Suppressor macrophage treated with lipopolysaccharide for 1 hour (primary cell): ENCODE results near the gene RAP1GAP.
"Not testable (repeated sequence)": the region's sequence is repeated elsewhere in the genome, so short reads cannot be mapped to it uniquely, and the experiment has no call there.

Experiments used
- DNase-seq, 3 donors: peaks; one replicate each; pipeline ENCODE4 v3.0.0-alpha.2; 2020 to 2022

RAP1GAP gene

GRCh38 chr1:21568006-21568746, 101.0 kb downstream of the RAP1GAP start:
- no peak for DNase-seq

GRCh38 chr1:21567241-21568005, 101.7 kb downstream of the RAP1GAP start:
- no peak for DNase-seq

GRCh38 chr1:21566361-21566760, 102.8 kb downstream of the RAP1GAP start:
- not testable (repeated sequence) for DNase-seq

GRCh38 chr1:21565285-21565684, 103.9 kb downstream of the RAP1GAP start:
- DNase-seq, result peak in 2 of 3 donors; percentile 9 to 30

- peak; percentile 36 to 54 (median 43) for DNase-seq
These were observed 104.5 kb downstream of the RAP1GAP start for GRCh38 chr1:21564521-21565095.

- no peak for DNase-seq
These were observed 105.2 kb downstream of the RAP1GAP start for GRCh38 chr1:21563971-21564370.

GRCh38 chr1:21562896-21563295, 106.3 kb downstream of the RAP1GAP start:
- DNase-seq, result no peak

- no peak for DNase-seq
These were observed 108.1 kb downstream of the RAP1GAP start for GRCh38 chr1:21560916-21561638.

GRCh38 chr1:21559788-21560567, 109.2 kb downstream of the RAP1GAP start:
- no peak for DNase-seq

- DNase-seq, result no peak
These were observed 115.8 kb downstream of the RAP1GAP start for GRCh38 chr1:21553116-21553926.

GRCh38 chr1:21552715-21553114, 116.4 kb downstream of the RAP1GAP start:
- DNase-seq, result peak in 1 of 3 donors; percentile 17

GRCh38 chr1:21550866-21551475, 118.2 kb downstream of the RAP1GAP start:
- DNase-seq, result no peak

GRCh38 chr1:21550097-21550496, 119.1 kb downstream of the RAP1GAP start:
- peak in 1 of 3 donors; percentile 4 for DNase-seq

- no peak for DNase-seq
These were observed 121.3 kb downstream of the RAP1GAP start for GRCh38 chr1:21547876-21548275.
